GM23338 (cell line): ENCODE results near the gene CCDC149. TPM values are rescaled to one million over a fixed set of nuclear protein-coding genes. Genes with fewer than 3 reads are reported as not detected.

ENCODE experiments used
- ATAC-seq: fragments of 200-7000 bp; cut with Tn5 transposase; 3 replicates; pipeline ENCODE4 v1.9.1; 2020
- DNase-seq: peaks from one replicate; pipeline ENCODE4 v3.0.0-alpha.2; 2015; ENCODE audit warnings: low spot score
- H2AFZ ChIP-seq: fragments of 200-600 bp; sonication (generic); 2 replicates; pipeline ENCODE4 v1.8.0; 2016; ENCODE audit warnings: antibody characterized with exemption, mild to moderate bottlenecking, moderate library complexity
- H3F3A ChIP-seq: fragments of 200-600 bp; sonication (generic); replicated peaks from 2 replicates; pipeline ENCODE4 v1.8.0; 2017; ENCODE audit warnings: antibody characterized with exemption, mixed run types, low read depth
- H3K27ac ChIP-seq: fragments of 200-600 bp; sonication (generic); 2 replicates; pipeline ENCODE4 v1.6.1; 2016; ENCODE audit warnings: low read depth
- H3K27me3 ChIP-seq: fragments of 200-600 bp; sonication (generic); 2 replicates; pipeline ENCODE4 v1.8.0; 2016; ENCODE audit warnings: mild to moderate bottlenecking, mixed run types, moderate library complexity; ENCODE audit not compliant: insufficient read depth
- H3K36me3 ChIP-seq: fragments of 200-600 bp; sonication (generic); 2 replicates; pipeline ENCODE4 v1.8.0; 2016; ENCODE audit warnings: mild to moderate bottlenecking; ENCODE audit not compliant: insufficient read depth
- H3K4me1 ChIP-seq: fragments of 200-600 bp; sonication (generic); 2 replicates; pipeline ENCODE4 v1.8.0; 2016; ENCODE audit warnings: mild to moderate bottlenecking, moderate library complexity; ENCODE audit not compliant: insufficient read depth
- H3K4me2 ChIP-seq: fragments of 200-600 bp; sonication (generic); 2 replicates; pipeline ENCODE4 v1.7.1; 2017; ENCODE audit warnings: mixed run types
- H3K4me3 ChIP-seq: fragments of 200-600 bp; sonication (generic); 2 replicates; pipeline ENCODE4 v1.6.1; 2016; ENCODE audit warnings: mixed run types
- H3K79me2 ChIP-seq: fragments of 200-600 bp; sonication (generic); replicated peaks from 2 replicates; pipeline ENCODE4 v1.8.0; 2017; ENCODE audit warnings: mild to moderate bottlenecking; ENCODE audit not compliant: insufficient read depth
- H3K9me2 ChIP-seq: fragments of 200-600 bp; sonication (generic); 2 replicates; pipeline ENCODE4 v1.8.0; 2017; ENCODE audit not compliant: insufficient read depth
- H4K20me1 ChIP-seq: fragments of 200-600 bp; sonication (generic); replicated peaks from 2 replicates; pipeline ENCODE4 v1.8.0; 2017; ENCODE audit warnings: mild to moderate bottlenecking; ENCODE audit not compliant: insufficient read depth
- H3K27ac Mint-ChIP-seq: 2 replicates; pipeline ENCODE4 v1.8.0; 2020; ENCODE audit warnings: inconsistent platforms, mild to moderate bottlenecking, moderate library complexity, mixed read lengths
- H3K27me3 Mint-ChIP-seq: 3 replicates; pipeline ENCODE4 v1.8.0; 2022; ENCODE audit warnings: low read depth, mild to moderate bottlenecking, moderate library complexity, mixed read lengths, inconsistent platforms; ENCODE audit not compliant: insufficient read depth, poor library complexity
- H3K36me3 Mint-ChIP-seq: 3 replicates; pipeline ENCODE4 v1.8.0; 2021; ENCODE audit warnings: low read depth, mild to moderate bottlenecking, inconsistent platforms, moderate library complexity, mixed read lengths
- H3K4me1 Mint-ChIP-seq: 3 replicates; pipeline ENCODE4 v1.8.0; 2020; ENCODE audit warnings: mild to moderate bottlenecking, inconsistent platforms, mixed read lengths
- H3K4me3 Mint-ChIP-seq: 3 replicates; pipeline ENCODE4 v1.8.0; 2021; ENCODE audit warnings: moderate library complexity, mild to moderate bottlenecking, inconsistent platforms, mixed read lengths
- H3K9me3 Mint-ChIP-seq: 3 replicates; pipeline ENCODE4 v1.8.0; 2020; ENCODE audit warnings: moderate library complexity, mild to moderate bottlenecking, inconsistent platforms, mixed read lengths
- CREB1 ChIP-seq: fragments of 250-450 bp; sonication (Bioruptor Pico); IDR thresholded peaks from 2 replicates; pipeline ENCODE4 v1.5.0; 2020; ENCODE audit warnings: low read depth, mild to moderate bottlenecking, moderate library complexity
- CTCF ChIP-seq, 2 experiments: fragments of 200-600 bp in 1 of 2; sonication (generic) in 1 of 2; conservative IDR thresholded peaks; 2 replicates each; pipeline versions ENCODE4 v1.5.1 to v1.6.1; 2016 to 2017; ENCODE audit warnings: antibody characterized with exemption in 2 of 2, low read depth in 2 of 2, mild to moderate bottlenecking in 2 of 2, moderate library complexity in 1 of 2
- ETS1 ChIP-seq: IDR thresholded peaks from 2 replicates; pipeline ENCODE4 v1.6.1; 2016; ENCODE audit warnings: antibody characterized with exemption
- EZH2 ChIP-seq: fragments of 200-600 bp; sonication (generic); IDR thresholded peaks from one replicate; pipeline ENCODE4 v1.8.0; 2017; ENCODE audit warnings: antibody characterized with exemption, mild to moderate bottlenecking, low read depth; ENCODE audit not compliant: unreplicated experiment
- EZH2phosphoT487 ChIP-seq: fragments of 200-600 bp; sonication (generic); IDR thresholded peaks from one replicate; pipeline ENCODE4 v1.8.1; 2018; ENCODE audit warnings: antibody characterized with exemption; ENCODE audit not compliant: unreplicated experiment
- NANOG ChIP-seq: IDR thresholded peaks from 2 replicates; pipeline ENCODE4 v1.6.1; 2016; ENCODE audit warnings: antibody characterized with exemption, borderline replicate concordance
- POLR2AphosphoS5 ChIP-seq: IDR thresholded peaks from 2 replicates; pipeline ENCODE4 v1.6.1; 2016; ENCODE audit warnings: antibody characterized with exemption, low read depth
- STAT1 ChIP-seq: IDR thresholded peaks from one replicate; pipeline ENCODE4 v1.6.1; 2016; ENCODE audit warnings: antibody characterized with exemption; ENCODE audit not compliant: unreplicated experiment
- ZNF114 ChIP-seq: fragments of 250-450 bp; sonication (Bioruptor Pico); IDR thresholded peaks from 2 replicates; pipeline ENCODE4 v1.5.0; 2020; ENCODE audit warnings: mild to moderate bottlenecking, moderate library complexity
- polyA plus RNA-seq: library from polyadenylated mRNA; unstranded; fragments of >200 nt; fragmentation: Nextera tagmentation; extraction: Ambion mirVana; gene quantifications from 2 replicates; pipeline ENCODE4 v1.2.1, GENCODE V29; 2016
- total RNA-seq: library from RNA; depleted of rRNA; stranded (reverse); fragments of >200 nt; shearing (Covaris generic); gene quantifications from 2 replicates; pipeline ENCODE4 v1.2.3, GENCODE V29; 2014
- TF ChIP-seq, protein P1 (sequence below): fragments of 250-450 bp; sonication (Bioruptor Pico); IDR thresholded peaks from 2 replicates; pipeline ENCODE4 v1.5.0; 2020; ENCODE audit warnings: mild to moderate bottlenecking, moderate library complexity

The CCDC149 gene
- total and polyA plus RNA-seq, 2 experiments from 2014 or later: 2.6 to 6.4 TPM

- Histone ChIP-seq H3K4me2 (no peak overlapping the region), H3F3A (no peaks in the 10 kb centered on the region), H4K20me1 (no peaks in the 10 kb centered on the region), H3K79me2 (no peaks in the 10 kb centered on the region), H3K27me3 (no peaks in the 10 kb centered on the region), H3K4me1 (peaks cover 4% of the 10 kb centered on the region), H3K9me2 (0 out of 2 replicates have a peak, but pooled peaks cover under 1% of the 10 kb centered on the region), H3K4me3 (no peak overlapping the region), H2AFZ (no peak overlapping the region), H3K27ac (no peak overlapping the region), H3K36me3 (no peaks in the 10 kb centered on the region)
- Mint-ChIP-seq H3K27me3 (no peaks in the 10 kb centered on the region), H3K36me3 (0 out of 3 replicates have a peak, but pooled peaks cover under 1% of the 10 kb centered on the region), H3K9me3 (peaks cover 6% of the 10 kb centered on the region; the same call in 2 of the 3 replicates), H3K27ac (no peak overlapping the region), H3K4me3 (no peak overlapping the region), H3K4me1 (peaks cover 7% of the 10 kb centered on the region)
- TF ChIP-seq CREB1 (no peak), EZH2 (no peak), POLR2AphosphoS5 (no peak), STAT1 (no peak), NANOG (no peak), CTCF (conservative IDR thresholded peaks at IDR 0.05; ENCODE audit: low read depth in 2 of 2) (no peak)
- ATAC-seq (no peak), DNase-seq (no peak)
Observed at GRCh38 chr4:24957886-24958285, 45.0 kb upstream of the CCDC149 start.

DNA sequence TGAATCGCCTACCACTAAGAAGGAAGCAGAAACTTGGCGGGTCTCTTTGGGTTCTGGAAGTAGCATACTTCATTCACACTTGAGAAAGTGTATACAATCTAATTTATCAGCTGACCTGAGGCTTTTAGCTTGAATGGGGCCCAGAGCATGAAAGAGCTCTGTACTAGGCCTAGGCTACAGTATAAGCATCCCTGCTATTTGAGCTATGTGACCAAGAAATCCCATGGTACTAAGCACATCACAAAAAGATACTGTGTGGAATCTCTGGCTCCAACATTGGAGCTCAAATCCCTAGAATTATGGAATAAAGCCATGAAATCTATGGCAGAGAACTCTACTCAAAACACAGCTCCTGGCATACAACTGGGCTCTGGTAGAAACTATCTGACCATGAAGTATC lies 43.9 kb upstream of the CCDC149 start:
- Histone ChIP-seq H3K4me1 (peaks cover 4% of the 10 kb centered on the region), H3F3A (no peaks in the 10 kb centered on the region), H3K79me2 (no peaks in the 10 kb centered on the region), H2AFZ (no peak overlapping the region), H3K4me3 (no peak overlapping the region), H3K27me3 (no peaks in the 10 kb centered on the region), H4K20me1 (no peaks in the 10 kb centered on the region), H3K36me3 (no peaks in the 10 kb centered on the region), H3K9me2 (no peaks in the 10 kb centered on the region), H3K27ac (no peak overlapping the region), H3K4me2 (no peak overlapping the region)
- peaks cover 5% of the 10 kb centered on the region; the same call in 2 of the 3 replicates for H3K9me3 Mint-ChIP-seq
- H3K4me1 Mint-ChIP-seq: peaks cover 7% of the 10 kb centered on the region
- no peaks in the 10 kb centered on the region for H3K27me3 Mint-ChIP-seq
- TF ChIP-seq EZH2phosphoT487: no peak
- TF ChIP-seq ETS1: no peak
- TF ChIP-seq NANOG: no peak
- no peak for TF ChIP-seq ZNF114 (CRISPR knock-in tag)
- TF ChIP-seq, protein P1, sequence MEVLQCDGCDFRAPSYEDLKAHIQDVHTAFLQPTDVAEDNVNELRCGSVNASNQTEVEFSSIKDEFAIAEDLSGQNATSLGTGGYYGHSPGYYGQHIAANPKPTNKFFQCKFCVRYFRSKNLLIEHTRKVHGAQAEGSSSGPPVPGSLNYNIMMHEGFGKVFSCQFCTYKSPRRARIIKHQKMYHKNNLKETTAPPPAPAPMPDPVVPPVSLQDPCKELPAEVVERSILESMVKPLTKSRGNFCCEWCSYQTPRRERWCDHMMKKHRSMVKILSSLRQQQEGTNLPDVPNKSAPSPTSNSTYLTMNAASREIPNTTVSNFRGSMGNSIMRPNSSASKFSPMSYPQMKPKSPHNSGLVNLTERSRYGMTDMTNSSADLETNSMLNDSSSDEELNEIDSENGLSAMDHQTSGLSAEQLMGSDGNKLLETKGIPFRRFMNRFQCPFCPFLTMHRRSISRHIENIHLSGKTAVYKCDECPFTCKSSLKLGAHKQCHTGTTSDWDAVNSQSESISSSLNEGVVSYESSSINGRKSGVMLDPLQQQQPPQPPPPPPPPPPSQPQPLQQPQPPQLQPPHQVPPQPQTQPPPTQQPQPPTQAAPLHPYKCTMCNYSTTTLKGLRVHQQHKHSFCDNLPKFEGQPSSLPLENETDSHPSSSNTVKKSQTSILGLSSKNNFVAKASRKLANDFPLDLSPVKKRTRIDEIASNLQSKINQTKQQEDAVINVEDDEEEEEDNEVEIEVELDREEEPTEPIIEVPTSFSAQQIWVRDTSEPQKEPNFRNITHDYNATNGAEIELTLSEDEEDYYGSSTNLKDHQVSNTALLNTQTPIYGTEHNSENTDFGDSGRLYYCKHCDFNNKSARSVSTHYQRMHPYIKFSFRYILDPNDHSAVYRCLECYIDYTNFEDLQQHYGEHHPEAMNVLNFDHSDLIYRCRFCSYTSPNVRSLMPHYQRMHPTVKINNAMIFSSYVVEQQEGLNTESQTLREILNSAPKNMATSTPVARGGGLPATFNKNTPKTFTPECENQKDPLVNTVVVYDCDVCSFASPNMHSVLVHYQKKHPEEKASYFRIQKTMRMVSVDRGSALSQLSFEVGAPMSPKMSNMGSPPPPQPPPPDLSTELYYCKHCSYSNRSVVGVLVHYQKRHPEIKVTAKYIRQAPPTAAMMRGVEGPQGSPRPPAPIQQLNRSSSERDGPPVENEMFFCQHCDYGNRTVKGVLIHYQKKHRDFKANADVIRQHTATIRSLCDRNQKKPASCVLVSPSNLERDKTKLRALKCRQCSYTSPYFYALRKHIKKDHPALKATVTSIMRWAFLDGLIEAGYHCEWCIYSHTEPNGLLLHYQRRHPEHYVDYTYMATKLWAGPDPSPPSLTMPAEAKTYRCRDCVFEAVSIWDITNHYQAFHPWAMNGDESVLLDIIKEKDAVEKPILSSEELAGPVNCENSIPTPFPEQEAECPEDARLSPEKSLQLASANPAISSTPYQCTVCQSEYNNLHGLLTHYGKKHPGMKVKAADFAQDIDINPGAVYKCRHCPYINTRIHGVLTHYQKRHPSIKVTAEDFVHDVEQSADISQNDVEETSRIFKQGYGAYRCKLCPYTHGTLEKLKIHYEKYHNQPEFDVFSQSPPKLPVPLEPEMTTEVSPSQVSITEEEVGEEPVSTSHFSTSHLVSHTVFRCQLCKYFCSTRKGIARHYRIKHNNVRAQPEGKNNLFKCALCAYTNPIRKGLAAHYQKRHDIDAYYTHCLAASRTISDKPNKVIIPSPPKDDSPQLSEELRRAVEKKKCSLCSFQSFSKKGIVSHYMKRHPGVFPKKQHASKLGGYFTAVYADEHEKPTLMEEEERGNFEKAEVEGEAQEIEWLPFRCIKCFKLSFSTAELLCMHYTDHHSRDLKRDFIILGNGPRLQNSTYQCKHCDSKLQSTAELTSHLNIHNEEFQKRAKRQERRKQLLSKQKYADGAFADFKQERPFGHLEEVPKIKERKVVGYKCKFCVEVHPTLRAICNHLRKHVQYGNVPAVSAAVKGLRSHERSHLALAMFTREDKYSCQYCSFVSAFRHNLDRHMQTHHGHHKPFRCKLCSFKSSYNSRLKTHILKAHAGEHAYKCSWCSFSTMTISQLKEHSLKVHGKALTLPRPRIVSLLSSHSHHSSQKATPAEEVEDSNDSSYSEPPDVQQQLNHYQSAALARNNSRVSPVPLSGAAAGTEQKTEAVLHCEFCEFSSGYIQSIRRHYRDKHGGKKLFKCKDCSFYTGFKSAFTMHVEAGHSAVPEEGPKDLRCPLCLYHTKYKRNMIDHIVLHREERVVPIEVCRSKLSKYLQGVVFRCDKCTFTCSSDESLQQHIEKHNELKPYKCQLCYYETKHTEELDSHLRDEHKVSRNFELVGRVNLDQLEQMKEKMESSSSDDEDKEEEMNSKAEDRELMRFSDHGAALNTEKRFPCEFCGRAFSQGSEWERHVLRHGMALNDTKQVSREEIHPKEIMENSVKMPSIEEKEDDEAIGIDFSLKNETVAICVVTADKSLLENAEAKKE (CRISPR knock-in tag): no peak
- TF ChIP-seq EZH2: no peak
- H3K36me3 Mint-ChIP-seq: no peaks in the 10 kb centered on the region
- ATAC-seq (no peak), DNase-seq (no peak)
- H3K27ac Mint-ChIP-seq: no peak overlapping the region
- H3K4me3 Mint-ChIP-seq: no peak overlapping the region
